Left ventricle myocardium inferior (tissue), 1 donor: ENCODE data around the gene KLHL6. TPM values are rescaled to one million over a fixed set of nuclear protein-coding genes. Genes with fewer than 3 reads are reported as not detected.

ENCODE experiments used
- DNase-seq: peaks from one replicate; pipeline ENCODE4 v3.0.0-alpha.2; 2020
- H3K27ac ChIP-seq: fragments of 200-600 bp; replicated peaks from 2 replicates; pipeline ENCODE4 v1.8.0; 2021
- H3K27me3 ChIP-seq: fragments of 200-600 bp; 2 replicates; pipeline ENCODE4 v1.8.0; 2021; ENCODE audit warnings: low read depth
- H3K36me3 ChIP-seq: fragments of 200-600 bp; 2 replicates; pipeline ENCODE4 v1.8.0; 2021
- H3K4me1 ChIP-seq: fragments of 200-600 bp; 2 replicates; pipeline ENCODE4 v1.8.0; 2021
- H3K4me3 ChIP-seq: fragments of 200-600 bp; 2 replicates; pipeline ENCODE4 v1.8.0; 2021; ENCODE audit warnings: mild to moderate bottlenecking, moderate library complexity
- H3K9me3 ChIP-seq: fragments of 200-600 bp; replicated peaks from 2 replicates; pipeline ENCODE4 v1.8.0; 2021
- intact Hi-C: fragments of 100-400 bp; cut with micrococcal nuclease; formaldehyde crosslinking; loops from one replicate; pipeline ENCODE4 v1.11.0; 2022
- long read RNA-seq: library from polyadenylated mRNA; unstranded; transcript quantifications from one replicate; pipeline ENCODE4 v2.0.0, GENCODE V29; 2021
- total RNA-seq: library from RNA; stranded (reverse); fragmentation: NEBNext Ultra II Directional; extraction: Animal tissue kit (Norgen Biotek cat#: 25700); gene quantifications from one replicate; pipeline ENCODE4 v1.2.1, GENCODE V29; 2021
- TF ChIP-seq, protein P1 (sequence below): fragments of 200-600 bp; IDR thresholded peaks from 2 replicates; pipeline ENCODE4 v1.8.0; 2021; ENCODE audit warnings: antibody characterized with exemption, mild to moderate bottlenecking, borderline replicate concordance
- donor health status: DM: no; HTN: yes; CAD: no; lungs with severe emphysema.

The KLHL6 gene, protein sequence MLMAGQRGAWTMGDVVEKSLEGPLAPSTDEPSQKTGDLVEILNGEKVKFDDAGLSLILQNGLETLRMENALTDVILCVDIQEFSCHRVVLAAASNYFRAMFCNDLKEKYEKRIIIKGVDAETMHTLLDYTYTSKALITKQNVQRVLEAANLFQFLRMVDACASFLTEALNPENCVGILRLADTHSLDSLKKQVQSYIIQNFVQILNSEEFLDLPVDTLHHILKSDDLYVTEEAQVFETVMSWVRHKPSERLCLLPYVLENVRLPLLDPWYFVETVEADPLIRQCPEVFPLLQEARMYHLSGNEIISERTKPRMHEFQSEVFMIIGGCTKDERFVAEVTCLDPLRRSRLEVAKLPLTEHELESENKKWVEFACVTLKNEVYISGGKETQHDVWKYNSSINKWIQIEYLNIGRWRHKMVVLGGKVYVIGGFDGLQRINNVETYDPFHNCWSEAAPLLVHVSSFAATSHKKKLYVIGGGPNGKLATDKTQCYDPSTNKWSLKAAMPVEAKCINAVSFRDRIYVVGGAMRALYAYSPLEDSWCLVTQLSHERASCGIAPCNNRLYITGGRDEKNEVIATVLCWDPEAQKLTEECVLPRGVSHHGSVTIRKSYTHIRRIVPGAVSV
- 0.69 TPM for total RNA-seq
- long read RNA-seq, partial matches to known transcripts = 0 of 1 reads
- long read RNA-seq, other reads (novel, unspliced or antisense) = 1 of 1 reads

DNA sequence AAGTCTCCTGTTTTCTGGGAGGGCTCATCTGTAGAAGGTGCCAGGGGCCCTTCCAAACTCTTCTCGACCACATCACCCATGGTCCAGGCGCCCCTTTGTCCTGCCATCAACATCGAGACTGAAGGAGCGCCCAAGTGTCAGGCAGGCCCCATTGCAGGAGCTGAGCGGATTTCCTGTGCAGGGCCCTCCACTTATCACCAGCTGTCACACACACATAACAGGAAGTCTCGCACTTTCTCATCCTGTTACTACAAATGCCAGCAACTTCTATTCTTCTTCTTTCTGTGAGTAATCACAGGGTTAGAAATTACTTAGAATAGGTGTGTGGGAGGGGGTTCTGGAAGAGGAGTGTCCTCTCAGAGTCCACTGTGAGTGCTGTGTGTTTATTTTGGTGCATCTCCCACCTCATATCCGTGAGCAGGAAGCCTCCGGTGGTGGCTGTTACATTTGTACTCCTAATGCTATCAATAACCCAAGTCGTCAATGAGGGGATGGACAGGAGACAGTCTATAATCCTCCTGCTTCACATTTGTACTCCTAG, at the start of gene KLHL6:
Gene KLHL6, minus strand, starts transcription at position 166 of the 541 bp plus-strand sequence. Its CDS starts 53 bp downstream, at position 113.
- peak; percentile 46 for DNase-seq
- intact Hi-C loops = no loop called here
- H3K36me3 ChIP-seq = no peaks in the 10 kb centered on the region
- H3K4me1 ChIP-seq = peaks cover 21% of the 10 kb centered on the region
- TF ChIP-seq, protein P1, sequence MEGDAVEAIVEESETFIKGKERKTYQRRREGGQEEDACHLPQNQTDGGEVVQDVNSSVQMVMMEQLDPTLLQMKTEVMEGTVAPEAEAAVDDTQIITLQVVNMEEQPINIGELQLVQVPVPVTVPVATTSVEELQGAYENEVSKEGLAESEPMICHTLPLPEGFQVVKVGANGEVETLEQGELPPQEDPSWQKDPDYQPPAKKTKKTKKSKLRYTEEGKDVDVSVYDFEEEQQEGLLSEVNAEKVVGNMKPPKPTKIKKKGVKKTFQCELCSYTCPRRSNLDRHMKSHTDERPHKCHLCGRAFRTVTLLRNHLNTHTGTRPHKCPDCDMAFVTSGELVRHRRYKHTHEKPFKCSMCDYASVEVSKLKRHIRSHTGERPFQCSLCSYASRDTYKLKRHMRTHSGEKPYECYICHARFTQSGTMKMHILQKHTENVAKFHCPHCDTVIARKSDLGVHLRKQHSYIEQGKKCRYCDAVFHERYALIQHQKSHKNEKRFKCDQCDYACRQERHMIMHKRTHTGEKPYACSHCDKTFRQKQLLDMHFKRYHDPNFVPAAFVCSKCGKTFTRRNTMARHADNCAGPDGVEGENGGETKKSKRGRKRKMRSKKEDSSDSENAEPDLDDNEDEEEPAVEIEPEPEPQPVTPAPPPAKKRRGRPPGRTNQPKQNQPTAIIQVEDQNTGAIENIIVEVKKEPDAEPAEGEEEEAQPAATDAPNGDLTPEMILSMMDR = no peak
- H3K27me3 ChIP-seq = no peaks in the 10 kb centered on the region
- peak within 1 kb of the TSS; percentile 39 for H3K4me3 ChIP-seq
- no peaks in the 10 kb centered on the region for H3K9me3 ChIP-seq
- H3K27ac ChIP-seq = peak within 1 kb of the TSS; percentile 83

DNA sequence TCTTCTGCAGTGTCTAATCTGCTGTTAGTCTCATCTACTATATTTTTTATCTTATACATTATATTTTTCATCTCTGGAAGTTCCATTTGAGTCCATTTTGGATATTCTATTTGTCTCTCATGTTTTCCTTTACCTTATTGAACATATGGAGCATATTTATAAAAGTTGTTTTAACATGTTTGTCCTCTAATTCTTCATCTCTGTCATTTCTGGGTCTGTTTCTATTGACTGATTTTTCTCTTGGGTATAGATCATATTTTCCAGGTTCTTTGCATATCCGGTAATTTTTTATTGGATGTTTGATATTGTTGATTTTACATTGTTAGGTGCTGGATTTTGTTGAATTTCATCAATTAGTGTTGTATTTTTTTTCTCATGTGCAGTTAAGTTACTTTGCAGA, 42.5 kb upstream of the KLHL6 start:
- peaks cover 6% of the 10 kb centered on the region for H3K36me3 ChIP-seq
- TF ChIP-seq, protein P1 = no peak
- H3K9me3 ChIP-seq = peaks cover 20% of the 10 kb centered on the region
- no peak overlapping the region for H3K4me3 ChIP-seq
- DNase-seq = no peak
- H3K27me3 ChIP-seq = no peaks in the 10 kb centered on the region
- no peak overlapping the region for H3K27ac ChIP-seq
- H3K4me1 ChIP-seq = no peaks in the 10 kb centered on the region
- intact Hi-C loops = no loop called here

DNA sequence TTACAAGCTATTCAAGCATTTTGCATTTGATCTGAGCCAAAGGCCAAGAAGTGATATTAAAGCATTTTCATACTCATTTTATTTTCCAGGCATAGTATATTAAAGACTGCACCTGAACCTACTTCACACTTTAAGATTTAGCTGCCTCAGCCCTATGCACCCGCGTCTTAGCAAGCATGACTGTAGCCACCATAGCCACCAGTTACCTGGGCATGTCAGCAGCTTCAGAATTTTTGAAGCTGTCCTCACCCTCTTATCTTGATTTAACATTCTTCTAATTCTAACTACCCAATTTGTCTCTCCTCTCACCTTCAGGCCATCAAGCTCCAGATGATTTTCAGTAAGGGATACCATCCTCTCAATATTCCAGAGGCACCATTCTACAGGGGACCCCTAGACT, 39.1 kb upstream of the KLHL6 start:
- H3K36me3 ChIP-seq = peaks cover 6% of the 10 kb centered on the region
- peaks cover 20% of the 10 kb centered on the region for H3K9me3 ChIP-seq
- no peak for DNase-seq
- H3K4me3 ChIP-seq = no peak overlapping the region
- TF ChIP-seq, protein P1 = no peak
- H3K27me3 ChIP-seq = no peaks in the 10 kb centered on the region
- intact Hi-C loops = no loop called here
- no peak overlapping the region for H3K27ac ChIP-seq
- no peaks in the 10 kb centered on the region for H3K4me1 ChIP-seq

DNA sequence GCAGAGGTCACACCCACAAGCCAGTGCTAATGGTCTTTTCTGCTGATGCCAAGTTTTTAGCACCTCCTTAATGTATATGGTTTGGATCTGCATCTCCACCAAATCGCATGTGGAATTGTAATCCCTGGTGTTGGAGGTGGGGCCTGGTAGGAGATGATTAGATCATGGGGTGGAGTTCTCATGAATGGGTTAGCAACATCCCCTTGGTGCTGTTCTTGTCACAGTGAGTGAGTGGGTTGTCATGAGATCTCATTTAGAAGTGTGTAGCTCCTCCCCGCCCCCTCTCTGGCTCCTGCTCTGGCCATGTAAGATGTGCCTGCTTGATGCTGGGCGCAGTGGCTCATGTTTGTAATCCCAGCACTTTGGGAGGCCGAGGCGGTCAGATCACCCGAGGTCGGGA, 37.3 kb upstream of the KLHL6 start:
- Histone ChIP-seq H3K9me3 (peaks cover 8% of the 10 kb centered on the region), H3K27ac (no peak overlapping the region), H3K36me3 (no peaks in the 10 kb centered on the region), H3K27me3 (no peaks in the 10 kb centered on the region), H3K4me1 (no peaks in the 10 kb centered on the region), H3K4me3 (no peak overlapping the region)
- no peak for DNase-seq
- intact Hi-C loops = no loop called here
- TF ChIP-seq, protein P1 = no peak

DNA sequence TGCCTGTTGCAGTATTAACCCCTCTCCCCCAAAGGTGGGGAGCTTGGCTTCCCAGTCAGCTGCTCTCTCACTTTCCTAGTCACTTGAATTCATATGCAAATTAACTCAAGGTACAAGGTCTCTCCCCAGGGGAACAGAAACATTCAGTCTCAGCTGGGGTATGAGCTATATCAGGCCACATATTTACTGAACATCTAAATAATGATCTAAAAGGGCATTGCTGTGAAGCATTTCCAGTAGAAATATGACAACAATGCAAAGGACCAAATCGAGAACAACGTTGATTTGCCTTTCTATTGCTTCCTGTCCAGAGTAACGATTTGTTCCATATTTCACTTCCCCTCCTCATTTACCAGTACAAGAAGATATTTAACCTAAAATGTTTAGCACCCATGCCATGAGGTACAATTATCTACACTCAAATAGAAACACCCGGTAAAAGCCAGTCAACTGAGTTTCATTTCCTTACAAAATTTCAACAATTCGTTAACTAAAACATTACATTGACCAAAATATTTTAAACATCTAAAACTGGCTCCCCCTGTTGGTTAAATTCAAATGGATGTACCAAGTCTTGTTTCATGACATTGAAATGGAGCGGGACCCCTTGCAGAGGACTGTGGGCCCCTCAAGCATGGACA, 36.5 kb upstream of the KLHL6 start:
- intact Hi-C loops = no loop called here
- no peak overlapping the region for H3K4me3 ChIP-seq

More for the DNA sequence above, 36.5 kb upstream of the KLHL6 start:
- TF ChIP-seq, protein P1 = peak; percentile 40
- Histone ChIP-seq H3K4me1 (peaks cover 8% of the 10 kb centered on the region), H3K27me3 (no peaks in the 10 kb centered on the region), H3K36me3 (no peaks in the 10 kb centered on the region), H3K9me3 (peaks cover under 1% of the 10 kb centered on the region), H3K27ac (no peak overlapping the region)
- no peak for DNase-seq
